Panc1 (cell line): ENCODE results near the gene PPP2R5A. TPM values are rescaled to one million over a fixed set of nuclear protein-coding genes. Genes with fewer than 3 reads are reported as not detected.

Source experiments
- POLR2AphosphoS5 ChIP-seq: IDR thresholded peaks from 2 replicates; pipeline ENCODE4 v1.6.1; 2012; ENCODE audit warnings: mild to moderate bottlenecking, low read depth, low read length, moderate library complexity
- total RNA-seq: library from RNA; stranded (reverse); gene quantifications from one replicate; pipeline ENCODE4 v1.2.1, GENCODE V29; 2021; ENCODE audit not compliant: unreplicated experiment

PPP2R5A gene
- total RNA-seq, 1 experiment from 2014 or later: 44.3 TPM

DNA sequence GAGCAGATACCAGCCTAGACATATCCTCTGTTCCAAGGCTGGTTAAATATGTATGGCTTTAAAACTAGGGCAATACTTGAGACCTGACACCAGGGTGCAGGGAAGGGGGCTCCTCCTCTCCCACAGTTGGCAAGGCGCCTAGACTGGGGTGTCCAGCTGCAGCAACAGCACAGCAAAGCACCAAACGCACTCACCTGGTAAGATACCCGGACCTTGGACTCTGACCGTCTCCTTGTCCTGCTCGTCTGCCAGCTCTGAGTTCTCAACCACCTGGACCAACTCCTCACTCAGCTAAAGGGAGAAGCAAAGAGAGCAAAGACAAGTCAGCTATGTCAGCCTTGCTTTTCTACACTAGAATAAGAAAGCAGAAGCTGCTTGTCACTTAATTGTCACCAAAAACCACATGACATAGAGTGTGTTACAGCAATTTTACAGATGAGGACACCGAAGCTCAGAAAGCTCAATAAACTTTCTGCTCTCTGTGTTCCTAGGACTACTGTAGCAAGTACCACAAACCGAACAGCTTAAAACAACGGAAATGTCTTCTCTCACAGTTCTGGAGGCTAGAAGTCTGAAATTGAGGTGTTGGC is 125.1 kb downstream of the PPP2R5A start (continued):
- TF ChIP-seq POLR2AphosphoS5: no peak

Other genes with a start within 250 kb of the PPP2R5A start
- 35.5 TPM for gene INTS7, start 249.9 kb upstream of the PPP2R5A start, total RNA-seq
- 26.7 TPM for gene DTL, start 249.7 kb upstream of the PPP2R5A start, total RNA-seq
- 11.5 TPM for gene PACC1, start 129.5 kb downstream of the PPP2R5A start, total RNA-seq
- gene NENF, start 147.5 kb downstream of the PPP2R5A start, total RNA-seq: 72.4 TPM